GM12878 (cell line): Measurements from ENCODE around the gene ATP2A2. TPM values are rescaled to one million over a fixed set of nuclear protein-coding genes. Genes with fewer than 3 reads are reported as not detected.

ENCODE experiments used
- ATAC-seq: fragments of 200-7000 bp; cut with Tn5 transposase; 3 replicates; pipeline ENCODE4 v1.9.1; 2020; ENCODE audit warnings: mild to moderate bottlenecking, moderate library complexity
- BruUV-seq: library from RNA; stranded (reverse); fragments of 400-500 nt; replicated peaks from 2 replicates; lab custom pipeline; 2021; lab: Mats Ljungman, UMichigan
- CTCF ChIA-PET: fragments of 300-600 bp; sonication (Branson Sonifier 250); formaldehyde crosslinking; extraction: SDS; loops from one replicate; lab custom pipeline; 2021; ENCODE audit warnings: inconsistent platforms; lab: Yijun Ruan, JAX
- POLR2A ChIA-PET: fragments of 350-600 bp; formaldehyde crosslinking; extraction: SDS; loops from one replicate; lab custom pipeline; 2021; ENCODE audit warnings: inconsistent platforms; lab: Charles Lee
- RAD21 ChIA-PET: fragments of 300-600 bp; sonication (Branson Sonifier 250); formaldehyde crosslinking; loops from one replicate; lab custom pipeline; 2023; ENCODE audit warnings: antibody characterized with exemption; ENCODE audit not compliant: unreplicated experiment; lab: Charles Lee
- SMC1A ChIA-PET: fragments of 300-600 bp; sonication (Branson Sonifier 250); formaldehyde crosslinking; loops from one replicate; lab custom pipeline; 2023; ENCODE audit not compliant: unreplicated experiment, uncharacterized antibody; lab: Charles Lee
- DNase-seq: peaks from one replicate; pipeline ENCODE4 v3.0.0-alpha.2; 2011; ENCODE audit warnings: low read depth, low spot score
- FAIRE-seq: peaks from 3 replicates; lab custom pipeline; 2011; peaks lifted over from hg19 to GRCh38; lab: Jason Lieb, UNC
- H2AFZ ChIP-seq: 2 replicates; pipeline ENCODE4 v1.6.0; 2011; ENCODE audit warnings: low read depth, low read length, control low read depth; ENCODE audit not compliant: control insufficient read depth
- H3K27ac ChIP-seq: 2 replicates; pipeline ENCODE4 v1.5.1; 2011; ENCODE audit warnings: control low read depth; ENCODE audit not compliant: control insufficient read depth, insufficient read depth
- H3K27me3 ChIP-seq, 2 experiments: replicated peaks in 1 of 2; 2 replicates each; pipeline versions ENCODE4 v1.6.0 to v1.6.1; 2011; ENCODE audit warnings: low read length in 1 of 2; ENCODE audit not compliant: control insufficient read depth in 2 of 2, insufficient read depth in 2 of 2
- H3K36me3 ChIP-seq, 2 experiments: 2 replicates each; pipeline ENCODE4 v1.5.1; 2011; ENCODE audit warnings: low read length in 1 of 2; ENCODE audit not compliant: control insufficient read depth in 2 of 2, insufficient read depth in 2 of 2
- H3K4me1 ChIP-seq: 2 replicates; pipeline ENCODE4 v1.6.1; 2011; ENCODE audit warnings: mild to moderate bottlenecking, low read length, moderate library complexity, mixed read lengths; ENCODE audit not compliant: control insufficient read depth, insufficient read depth
- H3K4me2 ChIP-seq: 2 replicates; pipeline ENCODE4 v1.6.0; 2011; ENCODE audit warnings: control low read depth; ENCODE audit not compliant: control insufficient read depth, insufficient read depth
- H3K4me3 ChIP-seq: fragments of 200-600 bp; sonication (generic); 2 replicates; pipeline ENCODE4 v1.5.1; 2016
- H3K79me2 ChIP-seq: 2 replicates; pipeline ENCODE4 v1.6.0; 2011; ENCODE audit warnings: low read length; ENCODE audit not compliant: control insufficient read depth, insufficient read depth
- H3K9ac ChIP-seq: 2 replicates; pipeline ENCODE4 v1.8.0; 2011; ENCODE audit warnings: low read length, control low read depth, mixed read lengths; ENCODE audit not compliant: control insufficient read depth, insufficient read depth
- H3K9me3 ChIP-seq: replicated peaks from 3 replicates; pipeline ENCODE4 v1.5.1; 2011; ENCODE audit warnings: mild to moderate bottlenecking, low read length; ENCODE audit not compliant: control insufficient read depth, insufficient read depth
- H4K20me1 ChIP-seq: 2 replicates; pipeline ENCODE4 v1.6.0; 2011; ENCODE audit not compliant: control insufficient read depth, insufficient read depth
- ATF2 ChIP-seq: IDR thresholded peaks from 2 replicates; pipeline ENCODE4 v1.6.1; 2012; ENCODE audit warnings: low read length, inconsistent platforms
- CHD2 ChIP-seq: IDR thresholded peaks from 2 replicates; pipeline ENCODE4 v1.6.1; 2011; ENCODE audit warnings: low read depth, low read length, improper control_type of control experiment, borderline replicate concordance
- ESRRA ChIP-seq: IDR thresholded peaks from 2 replicates; pipeline ENCODE4 v1.6.1; 2012; ENCODE audit warnings: mild to moderate bottlenecking, low read length, improper control_type of control experiment
- EZH2 ChIP-seq: IDR thresholded peaks from 2 replicates; pipeline ENCODE4 v1.6.1; 2012; ENCODE audit warnings: low read depth, mild to moderate bottlenecking, control low read depth, inconsistent platforms, low read length, borderline replicate concordance; ENCODE audit not compliant: control insufficient read depth
- HDAC6 ChIP-seq: fragments of 200-600 bp; sonication (generic); IDR thresholded peaks from one replicate; pipeline ENCODE4 v1.8.0; 2017; ENCODE audit warnings: antibody characterized with exemption; ENCODE audit not compliant: unreplicated experiment
- KLF5 ChIP-seq: fragments of 450-650 bp; IDR thresholded peaks from 2 replicates; pipeline ENCODE4 v1.6.1; 2014; ENCODE audit warnings: mild to moderate bottlenecking; ENCODE audit not compliant: partially characterized antibody
- MYC ChIP-seq: IDR thresholded peaks from 2 replicates; pipeline ENCODE4 v1.6.1; 2011; ENCODE audit warnings: mild to moderate bottlenecking, low read length, moderate library complexity, inconsistent platforms; ENCODE audit not compliant: insufficient read depth, insufficient replicate concordance, insufficient read length, severe bottlenecking
- RELB ChIP-seq: fragments of 450-650 bp; IDR thresholded peaks from 2 replicates; pipeline ENCODE4 v1.6.1; 2017; ENCODE audit warnings: low read depth, mild to moderate bottlenecking, moderate library complexity
- REST ChIP-seq: IDR thresholded peaks from 2 replicates; pipeline ENCODE4 v1.6.1; 2012; ENCODE audit warnings: mild to moderate bottlenecking, low read depth, low read length
- SIN3A ChIP-seq: IDR thresholded peaks from 2 replicates; pipeline ENCODE4 v1.6.1; 2012; ENCODE audit warnings: low read depth, low read length, improper control_type of control experiment
- ZNF217 ChIP-seq: fragments of 450-650 bp; IDR thresholded peaks from 2 replicates; pipeline ENCODE4 v1.6.1; 2017; ENCODE audit warnings: antibody characterized with exemption, mild to moderate bottlenecking
- ZNF384 ChIP-seq: IDR thresholded peaks from 2 replicates; pipeline ENCODE4 v1.6.1; 2012; ENCODE audit warnings: low read depth, mild to moderate bottlenecking, low read length, improper control_type of control experiment, borderline replicate concordance
- ZZZ3 ChIP-seq: IDR thresholded peaks from 2 replicates; pipeline ENCODE4 v1.6.1; 2011; ENCODE audit warnings: low read depth; ENCODE audit not compliant: control insufficient read depth, insufficient read length
- WGBS: methylation state at CpG from one replicate; pipeline ENCODE4 v1.1.6; 2016; ENCODE audit warnings: low lambda C conversion rate; ENCODE audit not compliant: insufficient replicate concordance, insufficient coverage; ENCODE audit errors: missing lambda C conversion rate; 5-methylcytosine and 5-hydroxymethylcytosine counted together
- in situ Hi-C: fragments of 300-500 bp; cut with MboI; formaldehyde crosslinking; loops from 9 replicates; pipeline ENCODE4 v1.14.3; 2018; ENCODE audit warnings: mixed read lengths
- intact Hi-C: fragments of 100-400 bp; cut with micrococcal nuclease; formaldehyde crosslinking; loops from one replicate; pipeline ENCODE4 v1.14.2; 2022; ENCODE audit not compliant: unreplicated experiment
- polyA plus RNA-seq, 11 experiments: library from polyadenylated mRNA; depleted of rRNA in 4 of 11; unstranded in 6 of 11; stranded (reverse) in 5 of 11; fragments of >200 nt; fragmentation: Nextera tagmentation in 4 of 11; fragmentation: Illumina TruSeq in 1 of 11; extraction: Ambion mirVana in 4 of 11; extraction: Trizol in 1 of 11; gene quantifications; 1 replicate in 1 of 11; 2 replicates in 10 of 11; pipeline versions ENCODE4 v1.2.1 to v1.2.3, GENCODE V29; 2011 to 2016; ENCODE audit warnings: inconsistent platforms in 2 of 11, missing spikeins in 2 of 11, low read depth in 1 of 11
- total RNA-seq, 4 experiments: library from RNA; depleted of rRNA in 3 of 4; stranded (reverse); fragments of >200 nt in 3 of 4; fragmentation: Illumina TruSeq in 1 of 4; extraction: Trizol in 1 of 4; gene quantifications; 2 replicates each; pipeline versions ENCODE4 v1.2.1 to v1.2.3, GENCODE V29; 2013 to 2021

Gene ATP2A2
- total and polyA plus RNA-seq, 10 of the 15 experiments (the other 5 are each of a cell fraction or from before 2014, with no cell fraction given), result 3.7 to 133 (median 34.4) TPM

DNA sequence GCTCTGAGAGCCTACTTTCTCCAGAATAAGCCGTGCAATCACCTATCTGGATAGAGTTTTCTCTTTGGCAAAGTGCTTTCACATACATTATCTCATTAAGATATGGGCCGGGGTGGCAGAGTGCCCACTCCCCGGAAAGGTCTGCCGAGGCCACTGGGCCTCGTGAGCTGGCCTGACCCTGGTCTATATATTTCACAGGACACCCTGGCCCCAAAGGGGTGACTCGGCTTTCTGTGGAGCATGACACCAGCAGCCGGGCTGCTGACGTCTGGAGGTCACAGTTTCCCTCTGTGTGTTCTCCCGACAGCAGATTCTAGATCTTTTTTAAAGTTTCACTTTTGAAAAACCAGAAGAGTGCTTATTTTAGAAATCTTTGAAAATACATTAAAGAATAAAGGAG is 27.9 kb upstream of the ATP2A2 start:
- Histone ChIP-seq H3K4me3 (no peak overlapping the region), H3K9me3 (no peaks in the 10 kb centered on the region), H3K4me2 (no peak overlapping the region), H3K27ac (no peak overlapping the region), H2AFZ (no peak overlapping the region), H3K27me3 (no peaks in the 10 kb centered on the region), H3K36me3 (no peaks in the 10 kb centered on the region), H3K9ac (no peak overlapping the region), H3K79me2 (no peaks in the 10 kb centered on the region), H3K4me1 (no peaks in the 10 kb centered on the region), H4K20me1 (no peaks in the 10 kb centered on the region)
- in situ Hi-C loops, result no loop called here
- TF ChIP-seq REST (no peak), ZNF384 (no peak), CHD2 (no peak), HDAC6 (no peak), ESRRA (no peak), KLF5 (no peak), SIN3A (no peak), ZZZ3 (no peak), RELB (no peak), MYC (no peak), ZNF217 (no peak), EZH2 (no peak), ATF2 (no peak)
- BruUV-seq, result no TSS peak
- RAD21 ChIA-PET, result no interaction called here
- POLR2A ChIA-PET, result no interaction called here
- CTCF ChIA-PET, result no interaction called here
- SMC1A ChIA-PET, result no interaction called here
- no peak for DNase-seq
- WGBS, result 57% methylated on average over 9 of the region's 9 CpGs
- intact Hi-C loops, result no loop called here
- ATAC-seq, result no peak
- FAIRE-seq, result no peak
